Parathyroid adenoma (tissue), 2 donors: Measurements from ENCODE around the gene HDGF.

Source experiments
- H2AFZ ChIP-seq: fragments of 300-600 bp; sonication (generic); one replicate; pipeline ENCODE4 v1.7.0; 2017; ENCODE audit warnings: antibody characterized with exemption, mild to moderate bottlenecking
- H3K27ac ChIP-seq: fragments of 300-600 bp; sonication (generic); one replicate; pipeline ENCODE4 v1.7.0; 2017
- H3K27me3 ChIP-seq: fragments of 300-600 bp; sonication (generic); one replicate; pipeline ENCODE4 v1.7.0; 2017; ENCODE audit warnings: low read length; ENCODE audit not compliant: control insufficient read depth, insufficient read depth
- H3K36me3 ChIP-seq: fragments of 300-600 bp; sonication (generic); one replicate; pipeline ENCODE4 v1.7.0; 2017; ENCODE audit warnings: low read length; ENCODE audit not compliant: control insufficient read depth, insufficient read depth
- H3K4me1 ChIP-seq: fragments of 300-600 bp; sonication (generic); one replicate; pipeline ENCODE4 v1.7.0; 2017; ENCODE audit warnings: control low read depth
- H3K4me2 ChIP-seq: fragments of 300-600 bp; sonication (generic); one replicate; pipeline ENCODE4 v1.7.0; 2017; ENCODE audit warnings: low read length
- H3K4me3 ChIP-seq: fragments of 300-600 bp; sonication (generic); one replicate; pipeline ENCODE4 v1.7.0; 2017; ENCODE audit warnings: low read depth, low read length
- H3K79me2 ChIP-seq: fragments of 300-600 bp; sonication (generic); one replicate; pipeline ENCODE4 v1.7.0; 2017; ENCODE audit warnings: control low read depth
- H3K9ac ChIP-seq: fragments of 300-600 bp; sonication (generic); one replicate; pipeline ENCODE4 v1.7.0; 2017; ENCODE audit warnings: mild to moderate bottlenecking
- H3K9me3 ChIP-seq: fragments of 300-600 bp; sonication (generic); one replicate; pipeline ENCODE4 v1.7.0; 2017; ENCODE audit warnings: low read length; ENCODE audit not compliant: control insufficient read depth
- TF ChIP-seq, protein P1 (sequence below): fragments of 300-600 bp; sonication (generic); IDR thresholded peaks from one replicate; pipeline ENCODE4 v1.7.0; 2017; ENCODE audit warnings: antibody characterized with exemption, mild to moderate bottlenecking
- donor health status: primary hyperparathyroidism.

HDGF gene

DNA sequence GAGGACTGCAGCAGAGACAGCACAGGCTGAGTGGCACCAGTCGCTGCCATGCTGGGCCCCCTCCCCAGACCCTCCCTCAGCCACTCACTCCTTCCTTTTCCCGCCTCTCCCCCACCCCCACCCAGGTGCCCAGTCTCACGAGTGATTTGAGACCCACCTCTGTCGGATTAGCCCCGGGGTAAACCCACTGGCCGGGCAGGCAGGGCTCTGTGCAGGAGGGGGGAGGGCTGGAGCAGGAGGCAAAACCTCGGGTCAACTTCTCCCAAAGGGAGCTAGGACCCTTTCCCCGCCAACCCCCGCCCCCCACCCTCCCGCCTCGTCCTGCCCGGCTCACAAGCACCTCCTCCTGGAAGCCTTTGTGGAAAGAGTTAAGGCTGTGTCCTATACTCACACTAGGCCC, 7.1 kb downstream of the HDGF start:
- no peak overlapping the region for H3K27ac ChIP-seq
- no peaks in the 10 kb centered on the region for H3K27me3 ChIP-seq
- peaks cover 19% of the 10 kb centered on the region for H3K79me2 ChIP-seq
- no peak overlapping the region for H3K4me2 ChIP-seq
- H3K36me3 ChIP-seq = no peaks in the 10 kb centered on the region
- H2AFZ ChIP-seq = no peak overlapping the region
- no peaks in the 10 kb centered on the region for H3K9me3 ChIP-seq
- no peak overlapping the region for H3K9ac ChIP-seq
- H3K4me1 ChIP-seq = peaks cover 22% of the 10 kb centered on the region
- no peak overlapping the region for H3K4me3 ChIP-seq
- TF ChIP-seq, protein P1, sequence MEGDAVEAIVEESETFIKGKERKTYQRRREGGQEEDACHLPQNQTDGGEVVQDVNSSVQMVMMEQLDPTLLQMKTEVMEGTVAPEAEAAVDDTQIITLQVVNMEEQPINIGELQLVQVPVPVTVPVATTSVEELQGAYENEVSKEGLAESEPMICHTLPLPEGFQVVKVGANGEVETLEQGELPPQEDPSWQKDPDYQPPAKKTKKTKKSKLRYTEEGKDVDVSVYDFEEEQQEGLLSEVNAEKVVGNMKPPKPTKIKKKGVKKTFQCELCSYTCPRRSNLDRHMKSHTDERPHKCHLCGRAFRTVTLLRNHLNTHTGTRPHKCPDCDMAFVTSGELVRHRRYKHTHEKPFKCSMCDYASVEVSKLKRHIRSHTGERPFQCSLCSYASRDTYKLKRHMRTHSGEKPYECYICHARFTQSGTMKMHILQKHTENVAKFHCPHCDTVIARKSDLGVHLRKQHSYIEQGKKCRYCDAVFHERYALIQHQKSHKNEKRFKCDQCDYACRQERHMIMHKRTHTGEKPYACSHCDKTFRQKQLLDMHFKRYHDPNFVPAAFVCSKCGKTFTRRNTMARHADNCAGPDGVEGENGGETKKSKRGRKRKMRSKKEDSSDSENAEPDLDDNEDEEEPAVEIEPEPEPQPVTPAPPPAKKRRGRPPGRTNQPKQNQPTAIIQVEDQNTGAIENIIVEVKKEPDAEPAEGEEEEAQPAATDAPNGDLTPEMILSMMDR = no peak

DNA sequence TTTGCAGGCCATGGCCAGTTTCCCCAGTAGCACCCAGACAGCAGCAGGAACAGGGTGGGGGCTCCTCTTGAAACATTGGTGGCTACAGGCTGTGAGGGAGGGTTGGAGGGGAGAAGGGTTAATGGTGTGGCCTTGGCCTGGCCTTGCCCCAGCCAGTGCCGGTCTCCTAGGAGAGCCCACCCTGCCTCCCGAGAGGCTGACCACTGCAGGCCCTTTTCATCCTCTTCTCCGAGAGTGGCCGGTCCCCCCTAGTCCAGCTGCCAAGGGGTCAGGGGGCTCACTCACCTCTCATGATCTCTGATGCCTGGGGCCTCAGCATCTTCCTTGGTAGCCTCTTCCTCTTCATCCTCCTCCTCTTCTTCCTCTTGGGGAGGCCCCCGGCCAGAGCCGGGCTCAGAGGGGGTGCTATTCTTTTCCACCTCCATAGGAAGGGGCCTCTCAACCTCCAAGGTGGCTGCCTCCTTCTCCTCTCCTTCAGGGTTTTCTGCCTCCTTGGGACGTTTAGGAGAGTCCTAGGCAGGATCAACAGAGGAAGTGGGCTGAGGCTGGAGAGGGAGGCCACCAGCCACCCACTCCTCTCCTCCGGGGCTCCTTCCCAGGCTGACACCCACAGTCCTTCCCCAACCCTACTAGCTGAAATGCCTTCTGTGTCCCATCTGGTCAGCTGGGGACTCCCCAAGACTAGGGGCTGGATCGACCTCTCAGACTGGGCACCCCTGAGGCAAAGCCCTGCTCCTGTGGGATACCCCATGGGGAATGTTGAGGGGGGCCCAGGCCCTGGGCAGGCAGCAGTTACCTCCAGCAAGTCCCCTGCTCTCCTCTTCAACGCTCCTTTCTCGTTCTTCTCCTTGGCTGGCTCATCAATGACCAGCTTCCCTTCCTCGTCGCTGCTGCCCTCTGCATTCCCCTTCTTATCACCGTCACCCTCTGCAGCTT, 7.8 kb downstream of the HDGF start:
- TF ChIP-seq, protein P1 = no peak
- Histone ChIP-seq H3K27ac (no peak overlapping the region), H3K36me3 (no peaks in the 10 kb centered on the region), H3K9ac (no peak overlapping the region), H2AFZ (no peak overlapping the region), H3K79me2 (peaks cover 14% of the 10 kb centered on the region), H3K4me2 (no peak overlapping the region), H3K4me1 (peaks cover 20% of the 10 kb centered on the region), H3K27me3 (no peaks in the 10 kb centered on the region), H3K4me3 (no peak overlapping the region), H3K9me3 (no peaks in the 10 kb centered on the region)

DNA sequence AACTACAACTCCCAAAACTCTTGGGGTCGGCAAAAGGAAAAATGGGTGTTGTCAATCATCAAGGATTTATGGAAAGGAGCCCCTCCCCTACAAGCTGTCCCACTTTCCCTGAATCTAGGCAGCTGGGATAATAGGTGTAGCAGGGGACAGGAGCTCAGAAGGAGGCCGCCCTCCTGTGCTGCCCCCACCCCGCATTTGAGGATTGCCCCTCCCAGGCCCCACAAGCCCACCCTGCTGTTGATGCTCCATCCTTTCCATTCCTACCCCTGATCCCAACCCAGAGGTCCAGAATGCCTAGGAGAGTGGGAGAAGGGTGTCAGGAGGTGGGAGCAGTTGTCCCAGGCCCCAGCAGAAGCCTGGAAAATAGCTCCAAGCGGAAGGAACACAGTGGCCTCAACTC, 8.7 kb downstream of the HDGF start:
- Histone ChIP-seq H2AFZ (no peak overlapping the region), H3K27ac (no peak overlapping the region), H3K4me3 (no peak overlapping the region), H3K27me3 (no peaks in the 10 kb centered on the region), H3K9ac (no peak overlapping the region), H3K4me1 (peaks cover 13% of the 10 kb centered on the region), H3K4me2 (no peak overlapping the region), H3K79me2 (peaks cover 6% of the 10 kb centered on the region), H3K9me3 (no peaks in the 10 kb centered on the region), H3K36me3 (no peaks in the 10 kb centered on the region)
- TF ChIP-seq, protein P1 = no peak

DNA sequence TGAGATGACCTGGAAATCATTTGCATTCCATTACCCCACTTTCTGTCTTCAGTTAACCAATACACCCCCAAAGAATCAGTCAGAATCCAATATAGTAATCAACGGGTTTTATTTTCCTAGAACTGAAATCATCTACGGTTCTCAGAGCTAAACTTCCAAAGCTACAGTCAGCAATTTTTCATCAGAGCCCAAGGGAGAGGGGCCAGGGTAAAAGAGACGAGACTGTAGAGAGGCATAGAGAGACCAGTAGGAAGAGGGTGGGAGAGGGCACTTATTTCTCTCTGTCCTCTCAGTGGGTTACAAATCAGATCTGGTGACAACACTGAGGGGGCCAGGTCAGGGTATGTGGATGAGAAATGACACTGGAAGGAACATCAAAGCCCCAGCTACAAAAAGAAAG, 9.5 kb downstream of the HDGF start:
- Histone ChIP-seq H3K4me3 (peak overlapping the region; percentile 92), H3K4me2 (peak overlapping the region; percentile 74), H3K27ac (peak overlapping the region; percentile 92), H3K36me3 (no peaks in the 10 kb centered on the region), H2AFZ (no peak overlapping the region), H3K27me3 (no peaks in the 10 kb centered on the region), H3K4me1 (peaks cover 9% of the 10 kb centered on the region), H3K9ac (no peak overlapping the region), H3K9me3 (no peaks in the 10 kb centered on the region), H3K79me2 (peaks cover 2% of the 10 kb centered on the region)
- TF ChIP-seq, protein P1 = no peak
